ENCODE results near the gene ADPRHL1. TPM values are rescaled to one million over a fixed set of nuclear protein-coding genes. Genes with fewer than 3 reads are reported as not detected.

The ADPRHL1 gene
- polyA plus RNA-seq, 1 donor (not counting 4 experiments of a cell fraction or from before 2014, with no cell fraction given) = 1.2 TPM

DNA sequence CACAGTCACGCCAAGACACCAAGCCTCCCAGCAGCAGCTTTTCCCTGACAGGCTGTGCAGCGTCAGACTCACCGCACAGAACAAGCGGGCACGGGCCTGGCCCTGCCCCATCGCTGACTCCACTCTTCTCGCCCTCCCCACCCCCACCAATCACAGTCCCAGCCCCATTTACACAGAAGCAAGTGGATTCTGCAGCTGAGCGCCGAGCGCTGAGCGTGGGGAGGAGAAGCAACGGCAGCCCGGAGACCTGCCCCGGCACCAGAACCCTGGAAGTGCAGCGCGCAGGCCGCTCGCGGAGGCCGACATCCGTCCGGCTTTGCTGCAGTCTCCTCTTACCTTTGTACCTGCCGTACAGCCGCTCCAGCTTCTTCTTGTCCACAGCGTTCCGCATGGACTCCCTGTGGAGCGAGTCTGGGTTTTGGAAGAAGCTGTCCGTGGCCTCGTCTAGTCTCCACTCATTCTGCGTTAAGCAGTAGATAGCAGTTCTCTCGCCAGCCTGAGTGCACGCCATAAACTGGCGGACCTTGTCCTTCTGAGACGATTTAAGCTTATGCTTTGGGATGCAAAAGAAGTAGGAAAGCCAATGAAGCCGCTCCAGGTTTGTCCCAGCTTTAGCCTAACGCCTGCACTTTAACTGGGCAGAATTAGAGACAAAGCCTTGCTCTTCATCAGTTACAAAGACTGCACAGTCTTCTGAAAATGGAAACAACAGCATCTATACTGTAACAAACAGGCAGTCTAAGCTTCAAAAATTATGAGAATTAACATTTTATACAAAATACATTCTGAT, 30.4 kb upstream of the ADPRHL1 start:
- TF ChIP-seq, protein P1, sequence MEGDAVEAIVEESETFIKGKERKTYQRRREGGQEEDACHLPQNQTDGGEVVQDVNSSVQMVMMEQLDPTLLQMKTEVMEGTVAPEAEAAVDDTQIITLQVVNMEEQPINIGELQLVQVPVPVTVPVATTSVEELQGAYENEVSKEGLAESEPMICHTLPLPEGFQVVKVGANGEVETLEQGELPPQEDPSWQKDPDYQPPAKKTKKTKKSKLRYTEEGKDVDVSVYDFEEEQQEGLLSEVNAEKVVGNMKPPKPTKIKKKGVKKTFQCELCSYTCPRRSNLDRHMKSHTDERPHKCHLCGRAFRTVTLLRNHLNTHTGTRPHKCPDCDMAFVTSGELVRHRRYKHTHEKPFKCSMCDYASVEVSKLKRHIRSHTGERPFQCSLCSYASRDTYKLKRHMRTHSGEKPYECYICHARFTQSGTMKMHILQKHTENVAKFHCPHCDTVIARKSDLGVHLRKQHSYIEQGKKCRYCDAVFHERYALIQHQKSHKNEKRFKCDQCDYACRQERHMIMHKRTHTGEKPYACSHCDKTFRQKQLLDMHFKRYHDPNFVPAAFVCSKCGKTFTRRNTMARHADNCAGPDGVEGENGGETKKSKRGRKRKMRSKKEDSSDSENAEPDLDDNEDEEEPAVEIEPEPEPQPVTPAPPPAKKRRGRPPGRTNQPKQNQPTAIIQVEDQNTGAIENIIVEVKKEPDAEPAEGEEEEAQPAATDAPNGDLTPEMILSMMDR (optimal IDR thresholded peaks at IDR 0.05 in 1 of 3, IDR thresholded peaks at IDR 0.05 in 1 of 3, conservative IDR thresholded peaks at IDR 0.05 in 1 of 3; ENCODE audit: extremely low read depth in 1 of 3, insufficient read depth in 2 of 3, low read length in 3 of 3) = no peak
- no peak for TF ChIP-seq EZH2 (IDR thresholded peaks at IDR 0.05; ENCODE audit: low read length)
- no peaks in the 10 kb centered on the region for H3K9me3 ChIP-seq (ENCODE audit: control insufficient read depth, low read depth, low read length)
- H3K4me3 ChIP-seq (ENCODE audit: control insufficient read depth in 2 of 3, extremely low read depth in 1 of 3, insufficient read depth in 2 of 3, low read depth in 1 of 3, low read length in 3 of 3) = no peak overlapping the region
- H3K9me1 ChIP-seq (ENCODE audit: control insufficient read depth, extremely low read depth, insufficient read depth, low read length) = no peaks in the 10 kb centered on the region
- no peak for FAIRE-seq
- no peak for DNase-seq (ENCODE audit: low read depth, low spot score)
- H4K20me1 ChIP-seq (ENCODE audit: control insufficient read depth, extremely low read depth, insufficient read depth, low read length) = no peaks in the 10 kb centered on the region
- H3K36me3 ChIP-seq (ENCODE audit: control insufficient read depth in 2 of 2, extremely low read depth in 1 of 2, insufficient read depth in 2 of 2, low read length in 2 of 2) = peaks cover 7 to 8% of the 10 kb centered on the region in 2 experiments
- no peaks in the 10 kb centered on the region for H3K4me1 ChIP-seq (ENCODE audit: control insufficient read depth, extremely low read depth, insufficient read depth, low read length)
- no peak overlapping the region for H3K4me2 ChIP-seq (ENCODE audit: control insufficient read depth, extremely low read depth, insufficient read depth, low read depth, low read length)
- H3K79me2 ChIP-seq (ENCODE audit: control insufficient read depth, insufficient read depth, low read length) = peaks cover 56% of the 10 kb centered on the region
- H3K27ac ChIP-seq (ENCODE audit: control insufficient read depth, insufficient read depth, low read length) = no peak overlapping the region
- no peaks in the 10 kb centered on the region for H3K27me3 ChIP-seq (ENCODE audit: control insufficient read depth, extremely low read depth, insufficient read depth, low read length)
- no peak overlapping the region for H2AFZ ChIP-seq (ENCODE audit: control insufficient read depth, low read length)
- dilution Hi-C loops (cut with MboI; ENCODE audit: extremely low pct_ligation_motif_present, low sequenced_read_pairs) = no loop called here
- H3K9ac ChIP-seq (ENCODE audit: control insufficient read depth, extremely low read depth, insufficient read depth, low read length) = no peak overlapping the region

- FAIRE-seq = no peak
- Histone ChIP-seq H2AFZ (ENCODE audit: control insufficient read depth, low read length) (no peak overlapping the region), H3K27me3 (ENCODE audit: control insufficient read depth, extremely low read depth, insufficient read depth, low read length) (no peaks in the 10 kb centered on the region), H3K4me1 (ENCODE audit: control insufficient read depth, extremely low read depth, insufficient read depth, low read length) (no peaks in the 10 kb centered on the region), H3K79me2 (ENCODE audit: control insufficient read depth, insufficient read depth, low read length) (peaks cover 50% of the 10 kb centered on the region), H3K9ac (ENCODE audit: control insufficient read depth, extremely low read depth, insufficient read depth, low read length) (no peak overlapping the region), H3K9me1 (ENCODE audit: control insufficient read depth, extremely low read depth, insufficient read depth, low read length) (no peaks in the 10 kb centered on the region), H3K4me3 (ENCODE audit: control insufficient read depth in 2 of 3, extremely low read depth in 1 of 3, insufficient read depth in 2 of 3, low read depth in 1 of 3, low read length in 3 of 3) (no peak overlapping the region), H3K36me3 (ENCODE audit: control insufficient read depth in 2 of 2, extremely low read depth in 1 of 2, insufficient read depth in 2 of 2, low read length in 2 of 2) (peaks cover 7 to 8% of the 10 kb centered on the region in 2 experiments), H4K20me1 (ENCODE audit: control insufficient read depth, extremely low read depth, insufficient read depth, low read length) (no peaks in the 10 kb centered on the region), H3K9me3 (ENCODE audit: control insufficient read depth, low read depth, low read length) (no peaks in the 10 kb centered on the region), H3K27ac (ENCODE audit: control insufficient read depth, insufficient read depth, low read length) (no peak overlapping the region), H3K4me2 (ENCODE audit: control insufficient read depth, extremely low read depth, insufficient read depth, low read depth, low read length) (no peak overlapping the region)
- dilution Hi-C loops (cut with MboI; ENCODE audit: extremely low pct_ligation_motif_present, low sequenced_read_pairs) = no loop called here
- DNase-seq (ENCODE audit: low read depth, low spot score) = no peak
- TF ChIP-seq, protein P1 (optimal IDR thresholded peaks at IDR 0.05 in 1 of 3, IDR thresholded peaks at IDR 0.05 in 1 of 3, conservative IDR thresholded peaks at IDR 0.05 in 1 of 3; ENCODE audit: extremely low read depth in 1 of 3, insufficient read depth in 2 of 3, low read length in 3 of 3) = no peak
- no peak for TF ChIP-seq EZH2 (IDR thresholded peaks at IDR 0.05; ENCODE audit: low read length)
Measured at GRCh38 chr13:113483081-113483480, 29.8 kb upstream of the ADPRHL1 start.

Data from keratinocyte (primary cell).